ENCODE measurements around the gene NOLC1.

- TF ChIP-seq POLR2A (IDR thresholded peaks at IDR 0.05) (no peak), CTCF (IDR thresholded peaks at IDR 0.05) (no peak)
These were observed 35.5 kb upstream of the NOLC1 start for GRCh38 chr10:102116656-102117055.
